AG09319 (cell line): ENCODE results near the gene SOCS2.

Source experiments
- DNase-seq: peaks from one replicate; pipeline ENCODE4 v3.0.0-alpha.2; 2010; ENCODE audit warnings: low read depth; ENCODE audit errors: extremely low read depth
- CTCF ChIP-seq: IDR thresholded peaks from 2 replicates; pipeline ENCODE4 v1.5.1; 2011; ENCODE audit warnings: low read depth, mild to moderate bottlenecking, inconsistent platforms, low read length, moderate library complexity

SOCS2 gene

GRCh38 chr12:93536766-93537488 is 35.5 kb upstream of the SOCS2 start:
- DNase-seq = no peak
- TF ChIP-seq CTCF = no peak

GRCh38 chr12:93537769-93538168 is 34.7 kb upstream of the SOCS2 start:
- DNase-seq = no peak
- TF ChIP-seq CTCF = no peak

- no peak for DNase-seq
- no peak for TF ChIP-seq CTCF
Measured at GRCh38 chr12:93539821-93540220, 32.7 kb upstream of the SOCS2 start.

GRCh38 chr12:93540466-93540865 is 32.0 kb upstream of the SOCS2 start:
- no peak for DNase-seq
- TF ChIP-seq CTCF = no peak

GRCh38 chr12:93541578-93542225 is 30.8 kb upstream of the SOCS2 start:
- DNase-seq = no peak
- TF ChIP-seq CTCF = no peak

GRCh38 chr12:93547778-93548177 is 24.7 kb upstream of the SOCS2 start:
- no peak for TF ChIP-seq CTCF
- no peak for DNase-seq

- no peak for DNase-seq
- no peak for TF ChIP-seq CTCF
Measured at GRCh38 chr12:93549174-93549573, 23.3 kb upstream of the SOCS2 start.
